COLO668 (cell line): ENCODE results near the gene DUSP19.

Source experiments
- DNase-seq: peaks from one replicate; lab custom pipeline; 2025; ENCODE audit not compliant: unreplicated experiment; lab: John Stamatoyannopoulos, UW

DUSP19 gene

GRCh38 chr2:183124222-183124956, 45.8 kb downstream of the DUSP19 start, which contains the start of gene NUP35:
TSS of gene NUP35 (plus strand) at chr2:183124443. CDS start at chr2:183124458, 15 bp downstream.
- DNase-seq: peak; percentile 89

DNA sequence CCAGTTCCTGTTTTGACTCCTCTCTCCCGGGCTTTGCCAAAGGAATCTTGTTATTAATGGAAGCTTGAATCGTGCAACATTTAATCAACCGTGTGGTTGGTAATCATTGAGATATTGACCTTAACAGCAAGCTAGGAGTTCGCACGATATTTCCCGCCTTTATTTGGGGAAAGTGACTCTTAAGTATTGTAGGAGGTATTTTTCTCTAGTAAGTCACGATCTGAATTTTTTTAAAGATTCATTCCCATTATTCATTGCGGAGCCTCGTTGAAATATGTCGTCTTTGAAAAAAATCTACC, 46.4 kb downstream of the DUSP19 start:
- no peak for DNase-seq

GRCh38 chr2:183125659-183126341, 47.3 kb downstream of the DUSP19 start:
- DNase-seq: no peak

DNA sequence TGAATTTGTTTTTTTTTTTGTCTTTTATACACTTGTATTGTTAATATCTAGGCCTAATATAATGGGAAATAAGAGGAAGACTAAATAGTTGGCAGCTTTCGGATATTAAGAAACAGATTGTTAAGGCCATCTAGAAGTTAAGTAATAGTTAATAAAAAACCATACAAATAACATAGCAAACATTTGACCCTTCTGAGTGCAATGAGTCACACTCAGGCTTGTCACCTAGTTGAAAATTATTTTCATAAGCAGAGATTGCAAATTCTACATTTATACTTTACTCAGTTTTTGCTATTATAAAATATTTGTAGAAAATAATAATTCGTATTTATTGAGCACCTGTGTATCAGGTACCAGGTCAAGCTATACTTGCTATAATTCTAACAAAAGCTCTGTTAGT, 48.1 kb downstream of the DUSP19 start:
- no peak for DNase-seq

GRCh38 chr2:183134016-183134415, 55.5 kb downstream of the DUSP19 start:
- no peak for DNase-seq

GRCh38 chr2:183148955-183149354, 70.4 kb downstream of the DUSP19 start:
- no peak for DNase-seq

- no peak for DNase-seq
Measured at GRCh38 chr2:183149489-183149888, 70.9 kb downstream of the DUSP19 start.
